GM12865 (cell line): ENCODE results near the gene ANGEL2.
A peak's percentile ranks its signal among the peaks of the same experiment; 100 is the strongest.

ENCODE experiments used
- DNase-seq: peaks from one replicate; pipeline ENCODE4 v3.0.0; 2010; ENCODE audit warnings: low read depth
- H3K4me3 ChIP-seq: 2 replicates; pipeline ENCODE4 v1.5.1; 2011; ENCODE audit warnings: mild to moderate bottlenecking, low read depth, low read length, control low read depth
- TF ChIP-seq, protein P1 (sequence below): IDR thresholded peaks from 2 replicates; pipeline ENCODE4 v1.5.1; 2011; ENCODE audit warnings: low read length, control low read depth, low read depth, inconsistent platforms; ENCODE audit not compliant: insufficient read depth; ENCODE audit errors: missing control alignments

Gene ANGEL2, protein sequence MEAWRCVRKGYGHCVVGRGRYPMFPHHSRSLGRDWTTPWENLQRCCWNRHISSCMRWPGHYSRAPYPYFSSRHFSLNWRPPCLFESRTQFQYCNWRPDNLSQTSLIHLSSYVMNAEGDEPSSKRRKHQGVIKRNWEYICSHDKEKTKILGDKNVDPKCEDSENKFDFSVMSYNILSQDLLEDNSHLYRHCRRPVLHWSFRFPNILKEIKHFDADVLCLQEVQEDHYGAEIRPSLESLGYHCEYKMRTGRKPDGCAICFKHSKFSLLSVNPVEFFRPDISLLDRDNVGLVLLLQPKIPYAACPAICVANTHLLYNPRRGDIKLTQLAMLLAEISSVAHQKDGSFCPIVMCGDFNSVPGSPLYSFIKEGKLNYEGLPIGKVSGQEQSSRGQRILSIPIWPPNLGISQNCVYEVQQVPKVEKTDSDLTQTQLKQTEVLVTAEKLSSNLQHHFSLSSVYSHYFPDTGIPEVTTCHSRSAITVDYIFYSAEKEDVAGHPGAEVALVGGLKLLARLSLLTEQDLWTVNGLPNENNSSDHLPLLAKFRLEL

DNA sequence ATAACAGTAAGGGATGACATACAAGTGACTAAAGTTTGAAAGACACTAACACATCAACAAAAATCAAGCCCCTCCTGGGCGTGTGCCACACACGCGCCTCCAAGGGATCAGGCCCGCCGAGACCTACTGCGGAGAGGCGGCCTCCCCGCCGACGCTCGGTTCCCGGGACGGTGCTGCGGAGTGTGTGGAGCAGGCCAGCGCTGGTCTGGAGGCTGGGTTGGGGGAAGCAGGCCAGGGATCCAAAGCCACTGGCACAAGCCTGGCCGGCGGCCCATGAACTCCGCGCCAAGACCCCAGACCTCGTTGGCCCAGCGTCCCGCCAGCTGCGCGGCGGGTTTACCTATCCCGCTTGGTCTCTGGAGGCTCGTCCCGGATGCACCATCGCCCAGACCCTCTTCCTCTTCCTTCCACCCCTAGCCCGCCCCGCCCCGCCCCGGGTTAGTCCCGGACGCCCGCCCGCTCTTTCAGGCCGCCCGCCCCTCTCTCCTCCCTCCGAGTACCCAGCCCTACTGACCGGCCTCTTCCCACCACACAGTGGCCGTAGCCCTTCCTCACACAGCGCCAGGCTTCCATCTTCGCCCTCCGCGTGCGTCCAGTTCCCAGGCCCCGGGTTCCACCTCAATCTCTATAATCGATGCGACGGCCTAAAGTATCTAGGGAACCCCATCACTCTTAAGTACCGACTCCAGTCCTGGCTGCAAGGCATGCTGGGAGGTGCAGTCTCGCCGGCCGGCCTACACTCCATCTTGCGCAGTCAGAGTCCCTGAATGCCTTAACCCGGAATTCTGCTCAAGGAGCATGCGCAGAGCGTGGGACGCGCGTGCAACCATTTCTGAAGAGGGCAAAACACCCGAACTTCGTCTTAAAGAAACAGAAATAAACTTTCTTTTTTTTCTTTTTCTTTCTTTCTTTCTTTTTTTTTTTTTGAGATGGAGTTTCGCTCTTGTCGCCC is at the start of gene ANGEL2:
Gene ANGEL2 (minus strand): TSS at position 769 of the 952 bp plus-strand sequence. CDS start 196 bp downstream, at position 573.
- peak; percentile 99 for DNase-seq
- peak within 1 kb of the TSS; percentile 95 for H3K4me3 ChIP-seq
- TF ChIP-seq, protein P1, sequence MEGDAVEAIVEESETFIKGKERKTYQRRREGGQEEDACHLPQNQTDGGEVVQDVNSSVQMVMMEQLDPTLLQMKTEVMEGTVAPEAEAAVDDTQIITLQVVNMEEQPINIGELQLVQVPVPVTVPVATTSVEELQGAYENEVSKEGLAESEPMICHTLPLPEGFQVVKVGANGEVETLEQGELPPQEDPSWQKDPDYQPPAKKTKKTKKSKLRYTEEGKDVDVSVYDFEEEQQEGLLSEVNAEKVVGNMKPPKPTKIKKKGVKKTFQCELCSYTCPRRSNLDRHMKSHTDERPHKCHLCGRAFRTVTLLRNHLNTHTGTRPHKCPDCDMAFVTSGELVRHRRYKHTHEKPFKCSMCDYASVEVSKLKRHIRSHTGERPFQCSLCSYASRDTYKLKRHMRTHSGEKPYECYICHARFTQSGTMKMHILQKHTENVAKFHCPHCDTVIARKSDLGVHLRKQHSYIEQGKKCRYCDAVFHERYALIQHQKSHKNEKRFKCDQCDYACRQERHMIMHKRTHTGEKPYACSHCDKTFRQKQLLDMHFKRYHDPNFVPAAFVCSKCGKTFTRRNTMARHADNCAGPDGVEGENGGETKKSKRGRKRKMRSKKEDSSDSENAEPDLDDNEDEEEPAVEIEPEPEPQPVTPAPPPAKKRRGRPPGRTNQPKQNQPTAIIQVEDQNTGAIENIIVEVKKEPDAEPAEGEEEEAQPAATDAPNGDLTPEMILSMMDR: no peak

DNA sequence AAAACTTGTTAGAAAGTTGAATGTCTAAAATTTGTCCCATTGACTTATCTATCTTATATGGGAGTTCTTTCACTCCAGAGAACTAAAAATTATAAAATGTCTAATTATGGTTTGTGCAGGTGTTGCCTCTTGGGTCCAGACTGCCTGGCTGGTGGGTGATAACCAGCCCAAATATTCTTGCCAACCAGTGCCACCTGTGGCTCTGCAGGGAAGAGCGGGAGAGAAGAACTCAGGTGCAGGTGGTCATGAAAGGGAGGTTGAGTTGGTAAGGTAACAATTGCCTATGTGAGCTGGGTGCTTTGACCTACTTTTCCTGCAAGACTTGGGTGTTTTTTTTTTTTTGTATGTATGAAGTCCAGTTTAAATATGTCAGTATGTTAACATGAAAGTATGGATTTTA is 45.6 kb upstream of the ANGEL2 start:
- DNase-seq: no peak
- no peak overlapping the region for H3K4me3 ChIP-seq
- TF ChIP-seq, protein P1: peak; percentile 2

DNA sequence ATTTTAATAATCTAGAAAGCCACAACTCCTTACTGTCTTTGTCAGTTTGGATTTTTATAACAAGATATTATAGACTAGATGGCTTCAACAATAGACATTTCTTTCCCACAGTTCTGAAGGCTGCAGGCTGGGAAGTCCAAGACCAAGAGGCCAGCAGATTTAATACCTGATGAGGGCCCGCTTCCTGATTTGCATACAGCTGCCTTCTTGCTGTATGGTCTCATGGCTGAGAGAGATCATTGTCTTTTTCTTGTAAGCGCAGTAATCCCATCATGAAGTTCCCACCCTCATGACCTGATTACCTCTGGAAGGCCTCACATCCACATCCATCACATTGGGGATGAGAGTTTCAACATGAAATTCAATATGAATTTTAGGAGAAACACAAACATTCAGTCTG is 45.2 kb upstream of the ANGEL2 start:
- no peak for DNase-seq
- H3K4me3 ChIP-seq: no peak overlapping the region
- TF ChIP-seq, protein P1: no peak

DNA sequence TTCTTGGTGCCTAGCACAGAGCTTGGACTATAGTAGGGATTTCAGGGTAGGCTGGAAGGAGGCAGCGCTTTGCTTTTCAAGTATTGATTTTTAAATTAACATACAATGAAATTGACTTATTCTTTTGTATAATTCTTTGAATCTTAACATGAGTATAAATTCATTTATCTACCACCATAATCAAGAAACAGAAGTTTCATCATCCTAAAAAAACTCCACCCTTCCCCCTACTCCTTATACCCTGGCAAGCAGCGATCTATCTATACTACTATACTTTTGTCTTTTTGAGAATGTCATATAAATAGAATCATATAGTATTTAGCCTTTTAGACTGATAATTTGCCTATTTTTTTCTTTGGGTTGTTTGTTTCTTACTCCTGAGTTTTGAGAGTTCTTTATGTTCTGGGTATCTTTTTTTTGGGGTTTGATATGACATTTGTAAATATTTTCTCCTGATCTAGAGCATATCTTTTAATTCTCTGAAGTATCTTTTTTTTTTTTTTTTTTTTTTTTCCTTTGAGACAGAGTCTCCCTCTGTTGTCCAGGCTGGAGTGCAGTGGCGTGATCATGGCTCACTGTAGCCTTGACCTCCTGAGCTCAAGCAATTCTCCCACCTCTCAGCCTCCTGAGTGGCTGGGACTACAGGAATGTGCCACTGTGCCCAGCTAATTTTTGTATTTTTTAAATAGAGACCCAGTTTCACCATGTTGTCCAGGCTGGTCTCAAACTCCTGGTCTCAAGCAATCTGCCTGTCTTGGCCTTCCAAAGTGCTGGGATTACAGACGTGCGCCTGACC is 41.8 kb upstream of the ANGEL2 start:
- H3K4me3 ChIP-seq: no peak overlapping the region
- DNase-seq: no peak
- TF ChIP-seq, protein P1: no peak

DNA sequence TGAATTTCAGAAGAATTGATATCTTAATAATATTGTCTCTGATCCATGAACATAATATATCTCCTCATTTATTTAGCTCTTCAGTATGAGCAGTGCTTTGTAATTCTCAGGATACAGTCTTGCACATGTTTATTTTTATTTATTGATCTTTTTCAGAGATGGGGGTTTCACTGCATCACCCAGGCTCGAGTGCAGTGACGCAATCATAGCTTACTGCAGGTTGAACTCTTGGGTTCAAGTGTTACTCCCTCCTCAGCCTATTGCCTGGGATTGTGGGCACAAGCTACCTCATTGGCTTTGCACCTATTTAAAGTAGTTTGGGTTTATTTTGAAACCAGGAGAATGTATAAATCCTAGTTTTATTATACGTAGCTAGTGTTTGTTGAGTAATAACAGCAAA is 40.1 kb upstream of the ANGEL2 start:
- no peak overlapping the region for H3K4me3 ChIP-seq
- TF ChIP-seq, protein P1: no peak
- DNase-seq: no peak

DNA sequence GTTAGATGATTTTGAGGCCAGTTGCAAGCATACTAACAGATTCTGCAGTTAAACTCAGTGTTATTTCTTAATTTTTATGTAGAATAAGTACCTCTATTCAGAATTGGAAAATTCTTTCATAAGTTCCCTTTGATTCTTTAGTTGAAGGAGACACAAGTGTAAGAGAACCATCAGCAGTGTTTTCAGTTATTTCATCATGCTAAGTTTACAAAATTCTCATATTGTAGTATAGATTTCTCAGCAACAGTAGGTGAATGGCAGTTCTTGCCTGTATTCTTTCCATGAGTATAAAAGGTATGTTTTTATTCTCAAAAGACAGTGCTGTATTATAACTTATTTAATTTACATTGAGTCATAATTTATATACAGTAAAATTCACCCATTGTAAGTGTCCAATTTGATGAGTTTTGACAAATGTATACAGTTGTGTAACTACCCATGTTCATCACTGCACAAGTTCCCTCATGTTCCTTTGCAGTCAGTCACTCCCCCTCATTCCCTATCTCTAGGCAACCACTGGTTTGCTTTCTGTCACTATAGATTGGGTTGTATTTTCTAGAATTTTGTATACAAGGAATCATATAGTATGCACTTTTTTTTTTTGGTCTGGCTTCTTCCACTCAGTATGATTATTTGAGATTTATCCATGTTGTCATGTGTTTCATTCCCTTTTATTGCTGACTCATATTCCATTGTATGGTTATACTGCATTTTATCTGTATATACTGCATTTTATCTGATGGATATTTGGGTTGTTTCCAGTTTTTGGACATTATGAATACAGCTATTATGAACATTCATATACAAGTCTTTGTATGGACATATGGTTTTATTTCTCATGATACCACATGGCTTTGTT is 39.3 kb upstream of the ANGEL2 start:
- no peak for DNase-seq
- no peak overlapping the region for H3K4me3 ChIP-seq
- TF ChIP-seq, protein P1: no peak
